Liver (tissue), 9 donors: Measurements from ENCODE around the gene MIB2. TPM values are rescaled to one million over a fixed set of nuclear protein-coding genes. Genes with fewer than 3 reads are reported as not detected.

Experiments
- DNase-seq: peaks from one replicate; pipeline ENCODE4 v3.0.0-alpha.2; 2017; ENCODE audit warnings: low spot score
- H3K27ac ChIP-seq, 2 donors: one replicate each; pipeline ENCODE4 v1.7.0; 2013; ENCODE audit warnings: inconsistent platforms in 2 of 2, low read length in 2 of 2, control low read depth in 1 of 2, low read depth in 1 of 2, mild to moderate bottlenecking in 1 of 2
- H3K27me3 ChIP-seq, 4 donors: one replicate each; pipeline versions ENCODE4 v1.6.1 to v1.7.0; 2013; ENCODE audit warnings: low read length in 3 of 4, inconsistent platforms in 1 of 4, mild to moderate bottlenecking in 1 of 4, moderate library complexity in 1 of 4; ENCODE audit not compliant: control insufficient read depth in 4 of 4, insufficient read depth in 4 of 4
- H3K36me3 ChIP-seq, 4 donors: one replicate each; pipeline versions ENCODE4 v1.6.1 to v1.7.0; 2013; ENCODE audit warnings: low read length in 3 of 4, mild to moderate bottlenecking in 3 of 4, low read depth in 1 of 4, moderate library complexity in 1 of 4; ENCODE audit not compliant: control insufficient read depth in 4 of 4, insufficient read depth in 3 of 4
- H3K4me1 ChIP-seq, 4 donors: one replicate each; pipeline versions ENCODE4 v1.6.1 to v1.7.0; 2013; ENCODE audit warnings: low read length in 3 of 4, mild to moderate bottlenecking in 3 of 4, moderate library complexity in 1 of 4; ENCODE audit not compliant: control insufficient read depth in 4 of 4, insufficient read depth in 4 of 4
- H3K4me3 ChIP-seq, 3 donors: one replicate each; pipeline versions ENCODE4 v1.6.1 to v1.7.0; 2013; ENCODE audit warnings: low read length in 3 of 3, control low read depth in 1 of 3, low read depth in 1 of 3, mild to moderate bottlenecking in 1 of 3
- H3K9ac ChIP-seq, 2 donors: one replicate each; pipeline ENCODE4 v1.7.0; 2013; ENCODE audit warnings: low read length in 2 of 2, mild to moderate bottlenecking in 2 of 2, moderate library complexity in 2 of 2, control low read depth in 1 of 2, low read depth in 1 of 2
- H3K9me3 ChIP-seq, 4 donors: one replicate each; pipeline versions ENCODE4 v1.6.1 to v1.7.0; 2013; ENCODE audit warnings: low read length in 3 of 4; ENCODE audit not compliant: control insufficient read depth in 4 of 4
- ATF3 ChIP-seq: IDR thresholded peaks from 2 replicates; pipeline ENCODE4 v1.6.1; 2016; ENCODE audit warnings: antibody characterized with exemption
- CTCF ChIP-seq: fragments of 150-350 bp; IDR thresholded peaks from 2 replicates; pipeline ENCODE4 v1.5.1; 2017; ENCODE audit warnings: improper control_type of control experiment, low read depth, low read length; ENCODE audit not compliant: missing input control
- EGR1 ChIP-seq, 2 donors: IDR thresholded peaks; 2 replicates each; pipeline ENCODE4 v1.6.1; 2016 to 2018; ENCODE audit warnings: antibody characterized with exemption in 2 of 2, low read depth in 2 of 2
- FOXA1 ChIP-seq: IDR thresholded peaks from 2 replicates; pipeline ENCODE4 v1.6.1; 2016; ENCODE audit warnings: antibody characterized with exemption
- GABPA ChIP-seq, 2 donors: IDR thresholded peaks in 1 of 2; conservative IDR thresholded peaks in 1 of 2; 2 replicates each; pipeline ENCODE4 v1.6.1; 2016; ENCODE audit warnings: antibody characterized with exemption in 2 of 2, mild to moderate bottlenecking in 1 of 2, moderate library complexity in 1 of 2
- HNF4A ChIP-seq, 2 donors: conservative IDR thresholded peaks; 2 replicates each; pipeline ENCODE4 v1.6.1; 2016; ENCODE audit warnings: antibody characterized with exemption in 2 of 2, mild to moderate bottlenecking in 2 of 2
- HNF4G ChIP-seq: IDR thresholded peaks from 2 replicates; pipeline ENCODE4 v1.6.1; 2016; ENCODE audit warnings: antibody characterized with exemption
- JUND ChIP-seq, 2 donors: IDR thresholded peaks; 2 replicates each; pipeline ENCODE4 v1.6.1; 2016; ENCODE audit warnings: antibody characterized with exemption in 2 of 2
- MAX ChIP-seq: IDR thresholded peaks from 2 replicates; pipeline ENCODE4 v1.6.1; 2016; ENCODE audit warnings: antibody characterized with exemption
- NR2F2 ChIP-seq: IDR thresholded peaks from 2 replicates; pipeline ENCODE4 v1.6.1; 2016; ENCODE audit warnings: antibody characterized with exemption
- RAD21 ChIP-seq, 2 donors: IDR thresholded peaks; 2 replicates each; pipeline ENCODE4 v1.6.1; 2016; ENCODE audit warnings: antibody characterized with exemption in 2 of 2, mild to moderate bottlenecking in 2 of 2
- REST ChIP-seq: IDR thresholded peaks from 2 replicates; pipeline ENCODE4 v1.6.1; 2016; ENCODE audit warnings: antibody characterized with exemption, mild to moderate bottlenecking
- RXRA ChIP-seq, 2 donors: IDR thresholded peaks; 2 replicates each; pipeline ENCODE4 v1.6.1; 2017 to 2018; ENCODE audit warnings: antibody characterized with exemption in 2 of 2, mild to moderate bottlenecking in 1 of 2
- SP1 ChIP-seq: IDR thresholded peaks from 2 replicates; pipeline ENCODE4 v1.6.1; 2018; ENCODE audit warnings: antibody characterized with exemption, mild to moderate bottlenecking
- TAF1 ChIP-seq: conservative IDR thresholded peaks from 2 replicates; pipeline ENCODE4 v1.6.1; 2016; ENCODE audit warnings: antibody characterized with exemption, mild to moderate bottlenecking
- YY1 ChIP-seq: IDR thresholded peaks from 2 replicates; pipeline ENCODE4 v1.6.1; 2016; ENCODE audit warnings: antibody characterized with exemption, mild to moderate bottlenecking
- ZBTB33 ChIP-seq: IDR thresholded peaks from 2 replicates; pipeline ENCODE4 v1.6.1; 2016; ENCODE audit warnings: antibody characterized with exemption
- WGBS: extraction: QIAGEN DNeasy Blood & Tissue Kit; methylation state at CpG from one replicate; pipeline ENCODE4 v1.1.7; 2013; 5-methylcytosine and 5-hydroxymethylcytosine counted together
- polyA plus RNA-seq, 2 donors: library from polyadenylated mRNA; stranded (reverse) in 1 of 2; unstranded in 1 of 2; fragments of 200-250 nt in 1 of 2; fragments of >200 nt in 1 of 2; fragmentation: Nextera tagmentation in 1 of 2; extraction: Ambion mirVana in 1 of 2; gene quantifications; one replicate each; pipeline versions ENCODE4 v1.2.1 to v1.2.3, GENCODE V29; 2013 to 2015
- total RNA-seq, 2 donors: library from RNA; depleted of rRNA; stranded (reverse); fragments of >200 nt; gene quantifications; one replicate each; pipeline ENCODE4 v1.2.3, GENCODE V29; 2014
- donor health status: healthy.
- donor health status: healthy.
- donor health status: healthy.
- donor health status: healthy.
- donor health status: healthy.

MIB2 gene
- total and polyA plus RNA-seq, 4 donors: 9.8 to 33.0 (median 19.2) TPM

- no peak overlapping the region for H3K4me3 ChIP-seq
- no peaks in the 10 kb centered on the region for H3K36me3 ChIP-seq
- DNase-seq: no peak
- H3K27me3 ChIP-seq: no peaks in the 10 kb centered on the region
- no peaks in the 10 kb centered on the region for H3K9me3 ChIP-seq
- H3K9ac ChIP-seq: no peak overlapping the region
- TF ChIP-seq EGR1 (IDR thresholded peaks at IDR 0.05; ENCODE audit: low read depth in 2 of 2) (no peak), YY1 (no peak), SP1 (no peak), HNF4A (conservative IDR thresholded peaks at IDR 0.05) (no peak), ZBTB33 (no peak), FOXA1 (no peak), JUND (IDR thresholded peaks at IDR 0.05) (no peak), NR2F2 (no peak), MAX (no peak), RAD21 (IDR thresholded peaks at IDR 0.05) (no peak), HNF4G (no peak), CTCF (no peak), TAF1 (no peak), RXRA (IDR thresholded peaks at IDR 0.05) (no peak), REST (no peak), ATF3 (no peak), GABPA (IDR thresholded peaks at IDR 0.05 in 1 of 2, conservative IDR thresholded peaks at IDR 0.05 in 1 of 2) (no peak)
- peaks cover 4 to 28% (median 19%) of the 10 kb centered on the region in 4 donors for H3K4me1 ChIP-seq
- no peak overlapping the region for H3K27ac ChIP-seq
- WGBS: 42% methylated on average over 10 of the region's 10 CpGs
Measured at GRCh38 chr1:1577367-1578011, 37.8 kb upstream of the MIB2 start.
